Measurements from ENCODE around the gene MTR.

Gene MTR

GRCh38 chr1:236773919-236774318, 21.2 kb upstream of the MTR start:
- TF ChIP-seq RARB (CRISPR knock-in tag; IDR thresholded peaks at IDR 0.05) (no peak), ZFP3 (CRISPR knock-in tag; IDR thresholded peaks at IDR 0.05) (no peak), CREB5 (CRISPR knock-in tag; IDR thresholded peaks at IDR 0.05; ENCODE audit: low read depth) (no peak), PPARA (CRISPR knock-in tag; IDR thresholded peaks at IDR 0.05; ENCODE audit: borderline replicate concordance) (no peak)
- no peak for ATAC-seq

- TF ChIP-seq ZFP30 (CRISPR knock-in tag; IDR thresholded peaks at IDR 0.05) (no peak), POU6F1 (CRISPR knock-in tag; IDR thresholded peaks at IDR 0.05; ENCODE audit: borderline replicate concordance, low read depth) (no peak), ZC3H10 (CRISPR knock-in tag; IDR thresholded peaks at IDR 0.05) (no peak), TSHZ2 (CRISPR knock-in tag; IDR thresholded peaks at IDR 0.05) (no peak), GLIS3 (CRISPR knock-in tag; IDR thresholded peaks at IDR 0.05) (no peak), PPARA (CRISPR knock-in tag; IDR thresholded peaks at IDR 0.05; ENCODE audit: borderline replicate concordance) (no peak), ZNF8 (CRISPR knock-in tag; IDR thresholded peaks at IDR 0.05) (no peak), ISL1 (CRISPR knock-in tag; IDR thresholded peaks at IDR 0.05) (no peak), SNAI2 (CRISPR knock-in tag; IDR thresholded peaks at IDR 0.05) (no peak), BACH2 (CRISPR knock-in tag; IDR thresholded peaks at IDR 0.05; ENCODE audit: borderline replicate concordance) (no peak), CSDC2 (CRISPR knock-in tag; IDR thresholded peaks at IDR 0.05) (no peak), ZNF70 (CRISPR knock-in tag; IDR thresholded peaks at IDR 0.05) (no peak)
- ATAC-seq: peak; percentile 85
These were observed 20.2 kb upstream of the MTR start for GRCh38 chr1:236774926-236775325.

- ATAC-seq: no peak
- TF ChIP-seq PPARA (CRISPR knock-in tag; IDR thresholded peaks at IDR 0.05; ENCODE audit: borderline replicate concordance) (no peak), TSHZ2 (CRISPR knock-in tag; IDR thresholded peaks at IDR 0.05) (no peak), OSR1 (CRISPR knock-in tag; IDR thresholded peaks at IDR 0.05) (no peak), ARNTL (CRISPR knock-in tag; IDR thresholded peaks at IDR 0.05; ENCODE audit: borderline replicate concordance, low read depth) (no peak), POU6F1 (CRISPR knock-in tag; IDR thresholded peaks at IDR 0.05; ENCODE audit: borderline replicate concordance, low read depth) (no peak), ZC3H10 (CRISPR knock-in tag; IDR thresholded peaks at IDR 0.05) (no peak), ISL1 (CRISPR knock-in tag; IDR thresholded peaks at IDR 0.05) (no peak), CSRNP3 (CRISPR knock-in tag; IDR thresholded peaks at IDR 0.05) (no peak), ESRRG (CRISPR knock-in tag; IDR thresholded peaks at IDR 0.05) (no peak), RARB (CRISPR knock-in tag; IDR thresholded peaks at IDR 0.05) (no peak), ZNF8 (CRISPR knock-in tag; IDR thresholded peaks at IDR 0.05) (no peak), TCF4 (CRISPR knock-in tag; IDR thresholded peaks at IDR 0.05; ENCODE audit: borderline replicate concordance) (no peak), ZFP3 (CRISPR knock-in tag; IDR thresholded peaks at IDR 0.05) (no peak), PATZ1 (CRISPR knock-in tag; IDR thresholded peaks at IDR 0.05; ENCODE audit: borderline replicate concordance) (no peak), ZNF70 (CRISPR knock-in tag; IDR thresholded peaks at IDR 0.05) (no peak), ZFP30 (CRISPR knock-in tag; IDR thresholded peaks at IDR 0.05) (no peak), GLIS3 (CRISPR knock-in tag; IDR thresholded peaks at IDR 0.05) (no peak)
These were observed 15.8 kb upstream of the MTR start for GRCh38 chr1:236779312-236779711.

Measured in SK-N-SH treated with all-trans-retinoic acid at 6 μM for 48 hours (cell line).